K562 (cell line): ENCODE results near the gene RHBDF2.

ENCODE experiments used
- CTCF ChIP-seq, 3 experiments: IDR thresholded peaks in 2 of 3; conservative IDR thresholded peaks in 1 of 3; 2 replicates each; pipeline ENCODE4 v1.5.1; 2011 to 2012; ENCODE audit warnings: low read length in 3 of 3, mild to moderate bottlenecking in 3 of 3, control low read depth in 2 of 3, improper control_type of control experiment in 1 of 3, inconsistent platforms in 1 of 3, low read depth in 1 of 3, mixed read lengths in 1 of 3, moderate library complexity in 1 of 3; ENCODE audit not compliant: insufficient read depth in 2 of 3
- EZH2 ChIP-seq: IDR thresholded peaks from 2 replicates; pipeline ENCODE4 v1.6.1; 2012; ENCODE audit warnings: low read depth, mild to moderate bottlenecking, inconsistent platforms, low read length, borderline replicate concordance
- HCFC1 ChIP-seq: IDR thresholded peaks from 2 replicates; pipeline ENCODE4 v1.6.1; 2012; ENCODE audit warnings: low read depth, low read length, improper control_type of control experiment
- MYC ChIP-seq, 2 experiments: fragments of 250-450 bp in 1 of 2; sonication (Bioruptor Pico) in 1 of 2; IDR thresholded peaks; 2 replicates each; pipeline versions ENCODE4 v1.5.1 to v1.6.1; 2012 to 2021; ENCODE audit warnings: low read depth in 2 of 2, borderline replicate concordance in 1 of 2, improper control_type of control experiment in 1 of 2, low read length in 1 of 2, mild to moderate bottlenecking in 1 of 2, moderate library complexity in 1 of 2
- PKNOX1 ChIP-seq: fragments of 450-650 bp; IDR thresholded peaks from 2 replicates; pipeline ENCODE4 v1.6.1; 2016
- POLR2AphosphoS5 ChIP-seq: IDR thresholded peaks from 2 replicates; pipeline ENCODE4 v1.6.1; 2011; ENCODE audit warnings: mild to moderate bottlenecking, low read depth, low read length, moderate library complexity; ENCODE audit not compliant: control insufficient read depth, insufficient read depth
- REST ChIP-seq, 2 experiments: fragments of 450-650 bp; formaldehyde crosslinking in 1 of 2; IDR thresholded peaks; 2 replicates each; pipeline versions ENCODE4 v1.4.0 to v1.6.1; 2014 to 2020; ENCODE audit warnings: mild to moderate bottlenecking in 2 of 2, borderline replicate concordance in 1 of 2, low read depth in 1 of 2
- TRIM24 ChIP-seq, 2 experiments: fragments of 450-650 bp; IDR thresholded peaks; 2 replicates each; pipeline ENCODE4 v1.6.1; 2016
- YBX1 ChIP-seq: fragments of 450-650 bp; IDR thresholded peaks from 2 replicates; pipeline ENCODE4 v1.7.1; 2016; ENCODE audit warnings: mild to moderate bottlenecking
- ZBED1 ChIP-seq: IDR thresholded peaks from 2 replicates; pipeline ENCODE4 v1.6.1; 2014
- ZBTB1 ChIP-seq: sonication (generic); formaldehyde crosslinking; IDR thresholded peaks from 2 replicates; pipeline ENCODE4 v1.8.1; 2023; ENCODE audit warnings: missing genetic modification reagents, low read depth, mild to moderate bottlenecking, borderline replicate concordance
- ZBTB2 ChIP-seq: fragments of 450-650 bp; IDR thresholded peaks from 2 replicates; pipeline ENCODE4 v1.6.1; 2016; ENCODE audit warnings: antibody characterized with exemption
- ZBTB26 ChIP-seq: fragments of 450-650 bp; formaldehyde crosslinking; IDR thresholded peaks from 2 replicates; pipeline ENCODE4 v1.4.0; 2022; ENCODE audit warnings: missing genetic modification characterization
- ZNF592 ChIP-seq: fragments of 450-650 bp; IDR thresholded peaks from 2 replicates; pipeline ENCODE4 v1.6.1; 2017; ENCODE audit warnings: antibody characterized with exemption, mild to moderate bottlenecking

- no peak for TF ChIP-seq MYC (IDR thresholded peaks at IDR 0.05; ENCODE audit: low read depth, low read length)
- TF ChIP-seq MYC (CRISPR knock-in tag; IDR thresholded peaks at IDR 0.05; ENCODE audit: borderline replicate concordance, low read depth): no peak
- no peak for TF ChIP-seq HCFC1
- no peak for TF ChIP-seq CTCF (IDR thresholded peaks at IDR 0.05 in 2 of 3, conservative IDR thresholded peaks at IDR 0.05 in 1 of 3; ENCODE audit: insufficient read depth in 2 of 3, low read depth in 1 of 3, low read length in 3 of 3)
- TF ChIP-seq ZBTB26 (CRISPR knock-in tag): no peak
- no peak for TF ChIP-seq POLR2AphosphoS5
- no peak for TF ChIP-seq ZNF592
- no peak for TF ChIP-seq ZBTB2
- no peak for TF ChIP-seq PKNOX1
- no peak for TF ChIP-seq EZH2
- no peak for TF ChIP-seq TRIM24 (IDR thresholded peaks at IDR 0.05)
- no peak for TF ChIP-seq YBX1
- TF ChIP-seq REST (IDR thresholded peaks at IDR 0.05; ENCODE audit: borderline replicate concordance): no peak
- no peak for TF ChIP-seq REST (CRISPR knock-in tag; IDR thresholded peaks at IDR 0.05; ENCODE audit: low read depth)
- TF ChIP-seq ZBED1: no peak
- no peak for TF ChIP-seq ZBTB1
Observed at GRCh38 chr17:76515274-76515949, 14.2 kb upstream of the RHBDF2 start.
